Measurements from ENCODE around the gene CAPN12.

DNA sequence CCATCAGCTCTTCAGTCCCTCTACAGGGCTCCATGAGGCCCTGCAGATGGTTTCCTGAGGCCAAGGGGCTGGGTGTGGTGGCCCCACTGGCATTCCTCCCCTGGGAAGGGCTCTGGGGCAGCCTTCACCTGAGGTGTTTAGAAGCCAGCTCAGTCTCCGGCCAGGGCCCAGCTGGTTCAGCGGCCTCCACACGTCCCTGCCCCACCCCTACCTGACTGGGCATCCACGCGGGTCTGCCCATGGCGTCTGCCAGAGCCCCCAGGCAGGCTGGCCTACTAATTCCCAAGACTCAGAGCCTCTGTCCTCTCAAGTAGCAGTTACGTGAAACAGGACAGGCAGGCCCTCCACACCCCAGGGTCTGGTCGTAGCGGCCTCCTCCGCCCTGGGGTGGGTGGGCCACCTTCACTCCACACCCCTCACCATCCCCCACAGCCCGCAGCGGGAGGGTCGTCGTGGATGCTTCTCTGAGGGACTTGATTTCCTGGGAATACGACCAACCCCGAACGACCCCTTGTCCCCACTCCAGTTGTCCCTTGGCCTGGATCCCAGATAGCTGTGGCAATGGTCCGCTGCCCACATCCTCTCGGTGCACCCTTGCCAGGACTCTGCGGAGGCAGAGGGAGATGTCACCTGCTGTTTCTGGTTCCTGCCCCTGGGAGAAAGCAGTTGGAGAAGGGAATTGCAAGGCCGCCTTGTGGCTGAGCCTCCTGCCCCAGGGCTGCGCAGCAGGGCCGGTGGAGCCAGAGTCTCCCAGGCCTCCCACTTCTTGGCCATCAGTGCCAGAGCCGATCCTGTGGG lies 24.3 kb downstream of the CAPN12 start:
- TF ChIP-seq, protein P1, sequence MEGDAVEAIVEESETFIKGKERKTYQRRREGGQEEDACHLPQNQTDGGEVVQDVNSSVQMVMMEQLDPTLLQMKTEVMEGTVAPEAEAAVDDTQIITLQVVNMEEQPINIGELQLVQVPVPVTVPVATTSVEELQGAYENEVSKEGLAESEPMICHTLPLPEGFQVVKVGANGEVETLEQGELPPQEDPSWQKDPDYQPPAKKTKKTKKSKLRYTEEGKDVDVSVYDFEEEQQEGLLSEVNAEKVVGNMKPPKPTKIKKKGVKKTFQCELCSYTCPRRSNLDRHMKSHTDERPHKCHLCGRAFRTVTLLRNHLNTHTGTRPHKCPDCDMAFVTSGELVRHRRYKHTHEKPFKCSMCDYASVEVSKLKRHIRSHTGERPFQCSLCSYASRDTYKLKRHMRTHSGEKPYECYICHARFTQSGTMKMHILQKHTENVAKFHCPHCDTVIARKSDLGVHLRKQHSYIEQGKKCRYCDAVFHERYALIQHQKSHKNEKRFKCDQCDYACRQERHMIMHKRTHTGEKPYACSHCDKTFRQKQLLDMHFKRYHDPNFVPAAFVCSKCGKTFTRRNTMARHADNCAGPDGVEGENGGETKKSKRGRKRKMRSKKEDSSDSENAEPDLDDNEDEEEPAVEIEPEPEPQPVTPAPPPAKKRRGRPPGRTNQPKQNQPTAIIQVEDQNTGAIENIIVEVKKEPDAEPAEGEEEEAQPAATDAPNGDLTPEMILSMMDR (IDR thresholded peaks at IDR 0.05) = no peak
- no peak for TF ChIP-seq POLR2A (IDR thresholded peaks at IDR 0.05)
- no peak for TF ChIP-seq EP300 (IDR thresholded peaks at IDR 0.05)
